GM18868 (cell line): Measurements from ENCODE around the gene PHF24.
A peak's percentile ranks its signal among the peaks of the same experiment; 100 is the strongest.

Source experiments
- ATAC-seq: cut with Tn5 transposase; IDR thresholded peaks from one replicate; pipeline ENCODE4 v1.9.1; 2021; ENCODE audit warnings: mild to moderate bottlenecking, moderate library complexity; ENCODE audit not compliant: unreplicated experiment

PHF24 gene

DNA sequence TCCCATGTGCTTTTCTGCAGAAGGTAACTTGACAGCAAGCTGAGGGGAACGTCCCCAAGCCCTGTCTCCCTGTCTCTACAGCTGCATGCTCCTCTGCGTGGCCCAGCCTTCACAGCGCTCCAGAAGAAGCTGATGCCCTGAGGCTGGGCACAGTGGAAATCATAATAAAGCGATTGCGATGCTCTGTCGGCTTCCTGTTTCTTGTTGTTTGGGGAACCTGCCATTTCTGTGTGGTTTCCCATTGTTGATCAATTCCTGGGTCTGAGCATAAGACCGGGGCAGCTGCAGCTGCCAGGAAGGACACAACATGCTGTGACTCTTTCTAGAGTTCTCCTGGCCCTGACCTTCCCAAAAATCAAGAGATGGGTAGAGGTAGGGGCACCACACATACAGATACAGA, 24.3 kb downstream of the PHF24 start:
- no peak for ATAC-seq

DNA sequence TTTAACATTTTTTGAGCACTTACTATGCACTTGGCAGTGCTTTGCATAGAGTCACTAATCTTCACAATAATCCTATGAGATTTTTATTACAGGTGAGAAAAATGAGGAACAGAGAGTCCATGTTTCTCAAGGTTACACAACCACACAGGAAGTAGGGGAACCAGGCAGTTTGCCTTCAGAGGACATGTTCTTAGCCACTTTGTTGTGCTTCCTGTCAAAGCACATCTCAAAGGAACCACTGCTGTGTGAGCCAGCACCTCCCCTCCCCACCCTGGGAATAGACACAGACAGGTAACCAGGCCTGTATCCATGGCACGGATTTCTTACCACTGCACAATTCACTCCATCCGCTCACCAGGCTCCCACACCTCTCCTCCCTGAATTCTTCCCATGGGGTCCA, 25.1 kb downstream of the PHF24 start:
- peak; percentile 55 for ATAC-seq

GRCh38 chr9:34984049-34984448, 26.0 kb downstream of the PHF24 start:
- no peak for ATAC-seq

GRCh38 chr9:34985311-34985899, 27.3 kb downstream of the PHF24 start:
- ATAC-seq = no peak

DNA sequence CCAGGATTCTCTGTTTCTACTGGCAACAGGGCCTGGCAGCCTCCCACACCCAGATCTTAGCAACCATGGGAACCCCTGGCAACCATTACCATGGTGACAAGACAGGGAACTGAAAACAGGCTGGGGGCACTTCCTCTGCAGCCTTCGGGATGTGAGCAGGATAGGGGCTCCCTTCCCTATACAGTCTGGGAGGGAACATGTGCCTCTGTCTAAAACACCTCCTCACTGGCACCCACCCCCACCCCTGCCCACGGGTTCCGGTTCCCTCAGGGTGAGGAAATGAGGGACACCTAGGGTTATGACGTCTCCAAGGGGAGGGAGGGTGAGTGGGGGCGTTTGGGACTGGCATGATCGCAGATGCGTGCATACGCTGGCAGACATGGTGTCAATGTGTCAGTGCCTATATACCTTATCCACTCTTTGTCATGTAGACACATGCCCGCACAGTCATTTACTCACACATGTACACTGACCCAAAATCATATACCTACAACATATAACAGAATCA, 28.5 kb downstream of the PHF24 start:
- ATAC-seq = no peak

- no peak for ATAC-seq
Measured at GRCh38 chr9:34987160-34987901, 29.2 kb downstream of the PHF24 start.

DNA sequence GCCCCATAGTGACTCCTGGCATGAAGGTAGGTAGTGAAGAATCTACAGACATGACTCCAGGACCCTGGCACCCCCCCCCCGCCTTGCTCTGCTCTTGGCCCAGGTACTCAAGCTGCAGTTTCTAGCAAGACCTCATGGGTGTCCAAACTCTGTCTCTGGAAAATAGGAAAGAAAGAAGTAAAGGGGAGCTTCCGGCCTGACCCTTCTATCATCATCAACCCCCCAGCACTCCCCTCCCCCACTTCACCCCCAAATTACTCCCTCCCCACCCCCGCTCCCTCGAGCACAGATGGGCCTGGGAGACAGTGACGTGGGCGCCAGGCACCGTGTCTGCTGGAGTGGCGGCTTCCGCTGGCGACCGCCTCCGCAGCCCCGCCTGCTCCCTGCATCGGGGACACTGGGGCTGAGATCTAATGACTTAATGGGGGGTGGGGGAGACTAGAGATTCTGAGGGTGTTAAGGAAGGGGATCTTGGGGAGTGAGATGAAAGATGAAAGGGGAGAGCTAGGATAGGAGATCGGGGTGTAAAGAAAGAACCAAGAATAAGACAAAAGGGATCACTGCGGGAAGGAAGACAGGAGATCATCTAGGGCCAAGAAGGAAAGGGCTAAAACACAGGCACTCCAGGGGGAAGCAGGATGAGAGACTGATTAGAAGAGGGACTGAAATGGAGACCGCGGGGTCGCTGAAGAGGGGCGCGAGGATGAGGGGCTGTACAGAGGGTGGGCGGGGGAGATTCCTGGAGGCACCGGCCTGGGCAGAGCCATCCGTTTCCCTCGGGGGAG, 30.3 kb downstream of the PHF24 start:
- ATAC-seq = no peak

- peak; percentile 76 for ATAC-seq
Measured at GRCh38 chr9:34989003-34989945, 31.2 kb downstream of the PHF24 start, which contains the start of gene DNAJB5. TSS of gene DNAJB5 (plus strand) at chr9:34989745. CDS start at chr9:34990631, 886 bp downstream.

GRCh38 chr9:34989946-34990635, 32.0 kb downstream of the PHF24 start:
- no peak for ATAC-seq

GRCh38 chr9:34990908-34991606, 33.0 kb downstream of the PHF24 start:
- ATAC-seq = no peak

DNA sequence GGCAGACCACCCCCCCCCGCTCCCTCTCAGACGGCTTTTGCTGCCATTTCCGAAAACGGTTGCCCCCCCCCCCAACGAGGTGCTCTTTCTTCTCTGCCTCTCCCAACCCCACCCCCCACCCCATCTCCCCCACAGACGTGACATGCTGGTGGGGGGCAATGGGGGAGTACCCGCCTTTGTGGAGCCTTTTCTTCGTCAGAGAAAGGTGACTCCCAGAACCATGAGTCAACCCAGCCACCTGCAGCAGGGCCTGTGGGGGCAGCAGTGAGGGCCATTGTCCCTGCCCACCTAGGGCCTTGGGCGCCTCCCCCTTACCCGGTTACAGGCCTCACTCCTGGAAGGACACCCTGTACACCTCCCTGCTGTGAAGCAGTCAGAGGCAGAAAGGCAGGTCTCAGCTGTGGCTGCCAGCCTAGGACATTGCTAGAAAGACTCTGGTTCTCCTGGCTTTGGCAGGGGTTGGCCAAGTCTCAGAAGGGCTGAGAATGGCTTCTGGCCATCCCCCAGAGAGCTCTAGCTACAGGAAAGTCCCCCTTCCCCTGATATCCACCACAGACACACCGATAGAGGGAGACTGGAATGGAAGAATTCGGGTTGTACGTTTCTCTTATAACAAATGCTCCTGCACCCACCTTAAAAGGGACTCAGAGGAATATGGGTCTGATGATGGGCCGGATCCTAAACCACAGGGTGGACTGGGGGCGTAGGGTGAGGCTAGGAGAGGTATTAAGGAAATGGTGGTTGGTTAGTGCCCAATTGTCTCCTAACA, 33.7 kb downstream of the PHF24 start:
- no peak for ATAC-seq

GRCh38 chr9:34992376-34992951, 34.4 kb downstream of the PHF24 start:
- no peak for ATAC-seq

- ATAC-seq = no peak
Measured at GRCh38 chr9:34993502-34994259, 35.6 kb downstream of the PHF24 start.

DNA sequence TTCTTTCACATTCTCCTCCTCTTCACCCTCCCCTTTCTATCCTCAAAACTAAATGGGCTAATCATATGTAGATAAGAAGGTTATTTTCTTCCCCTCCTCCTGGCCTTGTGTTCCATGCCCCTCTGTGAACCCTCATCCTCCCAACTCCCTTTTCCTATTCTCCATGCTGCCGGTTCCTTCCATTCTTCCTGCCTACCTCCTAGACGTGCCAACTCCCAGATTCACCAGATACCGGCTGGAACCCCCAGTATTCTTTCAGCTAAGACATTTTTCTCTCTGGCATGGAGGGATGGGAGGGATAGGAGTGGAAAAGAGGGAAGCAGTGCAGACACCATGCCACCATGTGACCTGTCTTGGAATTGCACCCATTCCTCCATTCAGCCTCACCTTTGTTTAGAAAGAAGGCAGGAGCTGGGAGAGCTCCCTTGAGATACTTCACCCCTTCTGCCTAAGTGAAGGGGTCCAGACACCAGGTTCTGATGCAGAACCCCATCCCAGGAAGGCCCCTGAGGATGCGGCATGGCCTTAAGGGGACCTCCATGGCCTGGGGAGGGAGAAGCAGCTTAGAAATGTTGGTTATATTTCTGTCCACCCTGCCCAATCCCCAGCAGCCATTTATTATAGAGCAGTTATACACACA, 36.3 kb downstream of the PHF24 start:
- no peak for ATAC-seq

- ATAC-seq = no peak
Measured at GRCh38 chr9:34994900-34995669, 37.0 kb downstream of the PHF24 start.

GRCh38 chr9:34995670-34996060, 37.6 kb downstream of the PHF24 start:
- ATAC-seq = no peak
